SJCRH30 (cell line): ENCODE results near the gene KPNA6. TPM values are rescaled to one million over a fixed set of nuclear protein-coding genes. Genes with fewer than 3 reads are reported as not detected.
"Not testable (repeated sequence)": the region's sequence is repeated elsewhere in the genome, so short reads cannot be mapped to it uniquely, and the experiment has no call there.

Source experiments
- DNase-seq, 2 experiments: peaks; one replicate each; pipeline ENCODE4 v3.0.0-alpha.2; 2015 to 2020
- H3K27ac ChIP-seq: fragments of 250-450 bp; sonication (Bioruptor Pico); 2 replicates; pipeline ENCODE4 v1.5.1; 2020; ENCODE audit warnings: mild to moderate bottlenecking, moderate library complexity
- H3K27me3 ChIP-seq: fragments of 250-450 bp; sonication (Bioruptor Pico); 2 replicates; pipeline ENCODE4 v1.5.1; 2020; ENCODE audit warnings: mild to moderate bottlenecking, moderate library complexity
- H3K36me3 ChIP-seq: fragments of 250-450 bp; sonication (Bioruptor Pico); 2 replicates; pipeline ENCODE4 v1.5.1; 2020; ENCODE audit warnings: mild to moderate bottlenecking, moderate library complexity
- H3K4me1 ChIP-seq: fragments of 250-450 bp; sonication (Bioruptor Pico); 2 replicates; pipeline ENCODE4 v1.5.1; 2020; ENCODE audit warnings: mild to moderate bottlenecking, moderate library complexity
- H3K4me3 ChIP-seq: fragments of 250-450 bp; sonication (Bioruptor Pico); 2 replicates; pipeline ENCODE4 v1.5.1; 2020; ENCODE audit warnings: mild to moderate bottlenecking, moderate library complexity
- H3K9me3 ChIP-seq: fragments of 250-450 bp; sonication (Bioruptor Pico); replicated peaks from 2 replicates; pipeline ENCODE4 v1.5.1; 2020; ENCODE audit warnings: mild to moderate bottlenecking, moderate library complexity
- total RNA-seq: library from RNA; depleted of rRNA; stranded (reverse); fragments of >200 nt; shearing (Covaris generic); gene quantifications from 2 replicates; pipeline ENCODE4 v1.2.3, GENCODE V29; 2014; rRNA removed

The KPNA6 gene
- 55.1 and 56.4 TPM in 2 replicates for total RNA-seq

DNA sequence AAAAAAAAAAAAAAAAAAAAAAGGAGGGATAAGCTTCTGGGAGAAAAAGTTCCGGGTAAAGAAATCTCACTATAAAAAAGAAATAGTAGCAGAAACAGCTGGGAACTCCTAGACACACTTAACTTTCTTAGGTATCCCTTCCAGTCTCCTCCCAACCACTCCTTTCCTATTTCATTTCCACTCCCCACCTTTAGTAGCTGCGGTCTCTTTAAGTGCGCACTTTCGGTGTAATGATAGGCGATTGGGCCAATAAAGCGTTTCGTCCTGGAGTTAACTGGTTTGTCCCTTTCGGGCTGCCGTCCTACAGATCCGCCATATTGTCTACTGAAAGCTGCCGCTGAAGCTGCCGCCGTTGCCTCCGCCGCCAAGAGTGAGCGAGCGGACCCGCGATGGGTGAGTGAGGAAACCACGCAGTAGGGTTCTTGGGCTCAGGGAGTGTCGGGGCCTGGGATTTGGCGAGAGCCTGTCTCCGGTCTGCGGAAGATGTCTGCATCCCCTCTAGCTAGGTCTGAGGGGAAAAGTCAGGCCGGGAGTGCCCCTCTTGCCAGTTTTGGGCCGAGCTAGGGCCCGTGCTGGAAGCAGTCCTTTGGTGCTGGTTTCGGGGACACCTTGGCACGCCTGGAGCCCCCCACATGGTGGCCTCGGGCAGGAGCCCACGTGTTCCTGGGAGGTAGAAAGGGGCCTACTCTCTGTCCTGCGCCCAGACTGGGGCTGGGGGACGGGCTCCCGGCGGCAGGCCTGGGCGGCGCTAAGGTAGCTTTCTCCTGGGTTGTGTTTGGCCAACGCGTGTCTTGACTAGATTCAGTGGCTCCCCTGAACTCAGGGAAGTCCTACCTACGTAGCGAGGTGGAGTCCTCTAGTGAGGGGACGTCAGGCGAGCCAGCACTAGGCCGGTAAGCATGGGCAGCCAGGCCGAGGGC, at the start of gene KPNA6:
Gene KPNA6 (plus strand): TSS at position 315 of the 920 bp plus-strand sequence. CDS start 75 bp downstream, at position 390.
- peak within 1 kb of the TSS; percentile 87 for H3K4me3 ChIP-seq
- H3K27ac ChIP-seq = peak within 1 kb of the TSS; percentile 68
- H3K4me1 ChIP-seq = no peaks in the 10 kb centered on the region
- DNase-seq = peak; percentile 94 to 98
- peaks cover 9% of the 10 kb centered on the region for H3K36me3 ChIP-seq
- H3K9me3 ChIP-seq = no peaks in the 10 kb centered on the region
- no peaks in the 10 kb centered on the region for H3K27me3 ChIP-seq

DNA sequence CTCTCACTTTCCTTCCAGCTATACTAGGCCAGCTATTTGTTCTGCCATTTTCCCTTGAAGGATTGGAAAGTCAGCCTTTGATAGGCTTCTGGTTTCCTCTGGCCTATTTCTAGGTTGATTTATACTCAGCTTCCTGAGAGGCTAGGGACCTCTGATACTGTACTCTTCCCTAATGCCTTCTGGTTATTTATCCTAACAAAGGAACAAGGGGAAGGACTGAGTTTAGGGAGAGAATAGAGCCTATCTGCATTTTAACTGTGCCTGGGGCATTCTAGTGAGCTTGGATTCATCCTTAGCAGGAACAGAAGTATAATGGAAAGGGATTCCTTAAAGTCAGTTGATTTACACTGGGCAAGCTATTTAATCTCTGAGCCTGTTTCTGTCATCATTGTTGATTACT, 46.9 kb upstream of the KPNA6 start:
- Histone ChIP-seq H3K36me3 (peaks cover 40% of the 10 kb centered on the region), H3K9me3 (no peaks in the 10 kb centered on the region), H3K27ac (no peak overlapping the region)

DNA sequence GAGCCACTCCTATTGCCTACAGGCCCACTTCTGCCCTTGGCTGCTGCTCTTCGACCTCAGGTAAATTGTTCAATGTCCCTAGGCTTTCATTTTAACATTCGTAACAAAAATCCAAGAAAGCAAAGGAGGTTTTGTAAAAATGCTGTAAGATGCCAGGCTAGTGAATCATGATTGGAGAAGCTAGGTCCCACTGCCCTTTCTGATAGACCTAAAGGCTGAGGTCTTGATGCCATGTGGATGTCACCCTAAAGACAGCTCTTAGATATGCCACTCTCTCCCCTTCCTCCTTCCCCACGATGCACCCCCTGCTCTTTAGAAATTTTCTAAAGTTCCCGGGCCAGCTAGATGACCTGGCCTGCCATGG, 45.0 kb upstream of the KPNA6 start:
- no peak overlapping the region for H3K4me3 ChIP-seq
- no peaks in the 10 kb centered on the region for H3K9me3 ChIP-seq
- H3K36me3 ChIP-seq = peaks cover 28% of the 10 kb centered on the region
- no peaks in the 10 kb centered on the region for H3K27me3 ChIP-seq
- peaks cover 24% of the 10 kb centered on the region for H3K4me1 ChIP-seq
- H3K27ac ChIP-seq = peak overlapping the region; percentile 36
- no peak for DNase-seq

More for the DNA sequence above, 46.9 kb upstream of the KPNA6 start:
- H3K27me3 ChIP-seq = no peaks in the 10 kb centered on the region
- H3K4me1 ChIP-seq = peaks cover 24% of the 10 kb centered on the region
- DNase-seq = no peak
- H3K4me3 ChIP-seq = no peak overlapping the region

DNA sequence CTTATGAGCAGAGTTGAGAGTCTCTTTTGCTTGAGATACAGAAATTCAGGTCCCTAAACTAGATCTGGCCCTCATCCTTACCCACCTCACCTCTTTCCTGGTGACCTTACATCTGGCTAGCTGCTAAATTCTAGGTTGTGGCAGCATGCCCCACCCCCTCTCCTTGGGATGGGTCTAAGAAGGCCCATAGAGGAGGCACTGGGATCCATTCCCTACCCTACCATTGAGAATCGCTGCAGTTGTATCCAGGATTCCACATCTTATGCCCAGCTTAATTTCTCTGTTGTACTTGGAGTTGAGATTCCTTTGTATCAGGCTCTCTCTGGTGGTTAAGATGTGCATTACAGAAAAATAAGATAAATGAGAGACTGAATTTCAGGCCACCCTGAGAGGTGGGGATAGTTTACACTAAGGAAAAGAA, 44.6 kb upstream of the KPNA6 start:
- Histone ChIP-seq H3K36me3 (peaks cover 26% of the 10 kb centered on the region), H3K9me3 (no peaks in the 10 kb centered on the region), H3K27me3 (no peaks in the 10 kb centered on the region), H3K4me1 (peaks cover 24% of the 10 kb centered on the region), H3K4me3 (no peak overlapping the region), H3K27ac (peak overlapping the region; percentile 36)
- peak; percentile 44 to 86 for DNase-seq

DNA sequence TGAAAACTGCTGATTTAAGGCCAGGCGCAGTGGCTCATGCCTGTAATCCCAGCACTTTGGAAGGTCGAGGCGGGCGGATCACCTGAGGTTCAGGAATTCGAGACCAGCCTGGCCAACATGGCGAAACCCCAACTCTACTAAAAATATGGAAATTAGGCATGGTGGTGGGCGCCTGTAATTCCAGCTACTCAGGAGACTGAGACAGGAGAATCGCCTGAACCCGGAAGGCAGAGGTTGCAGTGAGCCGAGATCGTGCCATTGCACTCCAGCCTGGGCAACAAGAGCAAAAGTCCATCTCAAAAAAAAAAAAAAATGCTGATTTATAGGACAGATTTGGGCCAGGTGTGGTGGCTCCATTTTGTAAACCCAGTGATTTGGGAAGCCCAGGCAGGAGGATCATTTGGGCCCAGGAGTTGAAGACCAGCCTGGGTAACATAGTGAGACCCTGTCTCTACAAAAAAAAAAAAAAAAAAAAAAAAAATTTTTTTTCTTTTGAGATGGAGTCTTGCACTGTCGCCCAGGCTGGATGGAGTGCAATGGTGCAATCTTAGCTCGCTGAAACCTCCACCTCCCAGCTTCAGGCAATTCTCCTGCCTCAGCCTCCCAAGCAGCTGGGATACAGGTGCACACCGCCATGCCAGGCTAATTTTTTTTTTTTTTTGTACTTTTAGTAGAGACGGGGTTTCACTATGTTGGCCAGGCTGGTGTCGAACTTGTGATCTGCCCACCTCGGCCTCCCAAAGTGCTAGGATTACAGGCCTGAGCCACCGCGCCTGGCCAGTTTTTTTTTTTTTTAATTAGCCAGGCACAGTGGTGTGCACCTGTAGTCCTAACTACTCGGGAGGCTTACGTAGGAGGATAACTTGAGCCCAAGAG, 42.0 kb upstream of the KPNA6 start:
- not testable (repeated sequence) for DNase-seq, H3K36me3 ChIP-seq, H3K4me3 ChIP-seq, H3K27ac ChIP-seq, H3K9me3 ChIP-seq, H3K27me3 ChIP-seq
- peaks cover 24% of the 10 kb centered on the region for H3K4me1 ChIP-seq

DNA sequence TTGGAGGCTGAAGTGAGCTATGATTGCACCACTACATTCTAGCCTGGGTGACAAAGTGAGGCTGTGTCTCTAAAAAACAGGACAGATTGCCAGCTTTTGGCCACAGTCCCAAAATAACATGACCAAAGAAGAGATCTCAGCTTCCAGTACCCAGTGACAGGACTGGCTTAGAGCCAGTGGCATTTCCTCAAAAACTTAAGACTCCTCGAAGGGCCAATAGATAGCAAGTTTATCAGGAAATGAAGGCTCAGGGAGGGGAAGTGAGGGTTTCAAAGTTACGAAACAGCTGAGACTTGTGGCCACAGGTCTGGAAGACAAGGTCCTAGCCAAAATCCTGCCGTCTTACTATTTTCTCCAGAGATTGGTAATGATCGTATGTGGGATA, 41.4 kb upstream of the KPNA6 start:
- Histone ChIP-seq H3K27ac (no peak overlapping the region), H3K36me3 (peaks cover 2% of the 10 kb centered on the region), H3K27me3 (no peaks in the 10 kb centered on the region), H3K4me1 (peaks cover 24% of the 10 kb centered on the region), H3K4me3 (no peak overlapping the region), H3K9me3 (no peaks in the 10 kb centered on the region)
- DNase-seq = peak; percentile 21 to 60

DNA sequence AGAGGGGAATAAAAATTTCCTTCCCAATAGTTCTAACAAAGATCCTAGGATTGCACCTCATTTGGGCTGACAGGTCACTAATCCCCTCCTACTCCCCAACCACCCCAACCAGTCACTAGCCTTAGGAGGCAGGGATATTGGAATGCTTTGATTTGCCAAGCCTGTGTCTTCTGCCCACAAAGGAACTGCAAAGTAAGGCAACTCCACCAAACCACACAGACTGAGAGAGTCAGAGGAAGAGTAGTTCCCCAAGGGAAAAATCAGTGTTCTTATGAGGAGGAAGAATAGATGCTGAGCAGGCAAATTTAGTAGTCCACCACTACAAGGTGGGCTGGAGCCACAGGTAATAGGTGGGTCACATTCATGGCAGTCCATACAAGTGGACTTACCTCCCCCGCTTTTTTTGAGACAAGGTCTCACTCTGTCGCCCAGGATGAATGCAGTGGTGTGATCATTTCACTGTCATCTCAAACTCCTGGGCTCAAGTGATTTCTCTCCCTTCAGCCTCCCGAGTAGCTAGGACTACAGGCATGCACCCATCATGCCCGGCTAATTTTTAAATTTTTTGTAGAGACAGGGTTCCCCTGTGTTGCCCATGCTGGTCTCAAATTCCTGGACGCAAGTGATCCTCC, 38.8 kb upstream of the KPNA6 start:
- no peak overlapping the region for H3K27ac ChIP-seq

DNA sequence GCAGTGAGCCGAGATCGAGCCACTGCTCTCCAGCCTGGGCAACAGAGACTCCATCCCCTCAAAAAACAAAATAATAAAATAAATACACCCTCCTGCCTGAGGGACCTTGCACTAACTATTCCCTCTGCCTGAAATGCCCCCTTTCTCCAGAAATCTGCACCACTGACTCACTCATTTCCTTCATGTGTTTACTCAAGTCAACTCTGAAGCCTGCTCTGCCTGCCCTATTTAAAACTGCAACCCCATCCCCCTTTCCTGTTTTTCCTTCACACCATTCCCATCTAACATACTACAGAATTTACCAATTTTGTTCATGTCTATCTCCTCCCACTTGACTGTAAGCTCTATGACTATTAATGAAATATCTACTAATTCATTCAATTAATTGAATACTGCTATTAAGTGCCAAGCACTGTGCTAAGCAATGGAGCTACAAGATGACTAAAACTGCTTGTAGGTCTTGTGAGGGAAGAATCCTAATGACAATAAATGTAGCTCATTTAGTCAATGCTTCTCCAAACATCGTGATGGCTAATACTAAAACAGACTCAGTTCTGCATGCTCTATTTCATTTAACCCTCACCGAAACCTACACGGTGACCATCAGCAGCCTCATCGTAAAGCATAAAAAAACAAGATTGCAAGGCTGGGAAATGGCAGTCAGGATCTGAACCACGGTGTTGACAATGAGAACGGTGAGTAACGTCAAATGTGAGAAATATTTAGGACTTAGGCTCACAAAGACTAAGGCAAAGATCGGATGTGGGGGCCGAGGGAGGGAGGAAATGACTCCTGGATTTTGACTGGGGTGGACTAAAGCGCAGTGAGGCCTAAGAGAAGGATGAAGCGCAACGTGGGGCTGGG, 35.9 kb upstream of the KPNA6 start:
- H3K27me3 ChIP-seq = no peaks in the 10 kb centered on the region
- H3K36me3 ChIP-seq = no peaks in the 10 kb centered on the region; the same call in 1 of the 2 replicates
- peak overlapping the region; percentile 96 for H3K4me3 ChIP-seq
- peak in 1 of 2 experiments; percentile 35 for DNase-seq
- H3K9me3 ChIP-seq = no peaks in the 10 kb centered on the region
- H3K27ac ChIP-seq = peak overlapping the region; percentile 89
- H3K4me1 ChIP-seq = peaks cover 6% of the 10 kb centered on the region; the same call in 1 of the 2 replicates

More for the DNA sequence above, 38.8 kb upstream of the KPNA6 start:
- no peak for DNase-seq
- no peaks in the 10 kb centered on the region for H3K36me3 ChIP-seq
- no peaks in the 10 kb centered on the region for H3K27me3 ChIP-seq
- no peak overlapping the region for H3K4me3 ChIP-seq
- H3K4me1 ChIP-seq = peaks cover 10% of the 10 kb centered on the region
- no peaks in the 10 kb centered on the region for H3K9me3 ChIP-seq

DNA sequence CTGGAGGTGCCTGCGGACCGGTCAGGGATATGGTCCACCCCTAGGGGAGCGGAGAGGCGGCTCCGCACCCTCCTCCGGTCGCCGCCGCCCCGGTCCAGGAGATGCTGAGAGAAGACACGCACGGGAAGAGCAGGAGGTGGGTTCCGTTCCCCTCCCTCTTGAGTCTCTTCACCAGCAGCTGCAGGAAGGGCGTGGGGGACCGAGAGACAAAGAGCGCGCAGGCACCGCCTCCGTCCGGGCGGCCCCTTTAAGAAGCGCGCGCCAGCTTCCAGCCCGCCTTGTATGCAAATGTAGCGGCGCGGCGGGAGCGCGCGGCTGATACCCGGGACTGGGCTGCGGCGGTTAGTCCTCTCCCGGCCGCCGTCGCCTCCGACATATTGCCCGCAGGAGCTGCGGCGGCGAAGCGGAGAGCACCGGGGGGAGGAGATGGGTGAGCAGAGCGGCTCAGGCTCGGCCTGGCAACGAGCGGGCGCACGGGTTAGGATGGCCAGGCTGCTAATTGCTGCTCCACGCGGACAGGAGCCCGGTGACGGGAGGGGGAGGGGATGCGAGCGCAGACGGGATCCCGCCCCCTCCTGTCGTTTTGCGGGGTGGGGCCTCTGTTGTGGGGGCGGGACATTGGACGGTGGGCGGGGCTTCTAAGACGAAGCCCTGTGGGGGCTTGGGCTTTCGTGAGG, 35.1 kb upstream of the KPNA6 start, which contains the start of gene TMEM39B:
Gene TMEM39B (plus strand): TSS at position 318 of the 677 bp plus-strand sequence. CDS start 109 bp downstream, at position 427.
- Histone ChIP-seq H3K4me1 (peaks cover 6% of the 10 kb centered on the region; the same call in 1 of the 2 replicates), H3K36me3 (peaks cover 6% of the 10 kb centered on the region; the same call in 1 of the 2 replicates), H3K4me3 (peak within 1 kb of the TSS; percentile 96), H3K9me3 (no peaks in the 10 kb centered on the region), H3K27me3 (no peaks in the 10 kb centered on the region), H3K27ac (peak within 1 kb of the TSS; percentile 89)
- peak; percentile 97 to 98 for DNase-seq

DNA sequence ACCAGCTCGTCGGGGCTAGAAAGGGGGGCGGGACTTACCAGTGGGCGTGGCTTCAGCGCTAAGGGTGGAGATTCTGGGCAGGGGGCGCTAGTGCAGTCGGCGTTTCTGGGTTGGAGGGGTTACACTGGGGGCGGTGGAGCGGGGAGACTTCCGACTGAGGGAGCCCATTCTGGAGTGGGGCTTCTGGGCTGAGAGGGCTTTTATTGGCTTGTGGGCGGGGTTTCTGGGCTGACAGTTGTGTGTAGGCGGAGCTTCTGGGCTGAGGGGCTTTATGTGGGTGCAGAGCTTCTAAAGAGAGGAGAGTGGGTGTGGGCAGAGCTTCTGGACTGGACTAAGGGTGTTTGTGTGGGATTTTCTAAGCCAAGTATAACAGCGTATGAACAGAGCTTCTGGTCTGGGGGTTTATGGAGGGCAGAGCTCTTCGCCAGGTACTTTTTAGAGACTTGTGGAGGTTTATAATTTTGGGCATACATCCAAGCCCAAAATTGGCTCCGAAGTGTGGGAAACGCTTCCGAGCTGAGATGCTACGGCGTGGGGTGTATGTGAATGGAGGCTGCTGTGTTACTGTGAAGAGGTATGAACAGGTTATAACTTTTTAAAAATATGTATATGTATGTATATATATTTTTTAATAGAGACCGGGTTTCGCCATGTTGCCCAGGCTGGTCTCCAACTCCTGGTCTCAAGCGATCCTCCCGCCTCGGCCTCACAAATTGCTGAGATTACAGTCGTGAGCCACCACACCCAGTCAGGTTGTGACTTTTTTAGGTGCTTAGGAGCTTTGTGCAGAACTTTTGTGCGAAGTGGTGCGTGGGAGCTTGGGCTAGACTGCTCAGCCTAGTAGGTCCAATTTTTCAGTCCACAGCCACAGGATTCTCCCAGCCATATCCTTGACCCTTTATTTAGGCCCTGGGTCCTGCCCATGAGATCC, 34.3 kb upstream of the KPNA6 start:
- Histone ChIP-seq H3K36me3 (peaks cover 8% of the 10 kb centered on the region; the same call in 1 of the 2 replicates), H3K27ac (peak overlapping the region; percentile 89), H3K27me3 (no peaks in the 10 kb centered on the region), H3K9me3 (no peaks in the 10 kb centered on the region), H3K4me1 (peaks cover 6% of the 10 kb centered on the region; the same call in 1 of the 2 replicates), H3K4me3 (peak overlapping the region; percentile 96)
- peak; percentile 96 to 98 for DNase-seq

DNA sequence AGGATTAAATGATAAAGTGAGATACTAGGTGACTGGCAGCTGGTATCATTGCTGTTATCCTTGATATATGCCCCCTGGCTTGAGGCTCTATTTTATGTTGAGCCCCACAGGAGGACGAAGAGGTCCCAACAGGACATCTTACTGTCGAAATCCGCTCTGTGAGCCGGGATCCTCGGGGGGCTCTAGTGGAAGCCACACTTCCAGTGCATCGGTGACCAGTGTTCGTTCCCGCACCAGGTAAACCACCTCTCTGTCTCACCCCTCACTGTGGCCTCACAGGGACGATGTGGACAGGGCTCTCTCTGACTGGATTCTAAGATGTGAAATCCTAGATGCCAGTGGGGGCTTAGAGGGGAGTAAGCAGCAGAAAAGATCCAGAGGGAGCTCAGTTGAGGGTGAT, 33.0 kb upstream of the KPNA6 start:
- Histone ChIP-seq H3K4me1 (peaks cover 6% of the 10 kb centered on the region; the same call in 1 of the 2 replicates), H3K27ac (no peak overlapping the region), H3K9me3 (no peaks in the 10 kb centered on the region), H3K36me3 (peaks cover 16% of the 10 kb centered on the region), H3K27me3 (no peaks in the 10 kb centered on the region), H3K4me3 (no peak overlapping the region)
- DNase-seq = no peak

DNA sequence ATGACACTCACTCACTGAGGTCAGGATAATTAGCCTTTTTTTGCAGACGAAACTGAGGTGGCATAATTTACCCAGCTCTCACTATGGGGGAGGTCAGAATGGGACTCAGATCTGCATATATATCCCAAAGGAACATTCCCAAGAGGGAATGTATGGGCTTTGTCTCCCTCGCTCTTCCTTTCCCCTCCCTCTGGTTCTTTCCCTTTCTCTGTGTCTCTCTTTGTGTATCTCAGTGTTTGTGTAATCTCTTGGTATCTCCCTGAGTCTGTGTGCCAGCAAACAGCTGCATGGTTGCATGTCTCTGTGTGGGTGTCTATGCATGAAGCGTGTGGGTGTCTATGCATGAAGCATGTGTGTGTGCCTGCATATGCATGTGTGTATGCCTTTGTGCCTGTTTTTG, 30.4 kb upstream of the KPNA6 start:
- Histone ChIP-seq H3K4me1 (no peaks in the 10 kb centered on the region), H3K36me3 (peaks cover 28% of the 10 kb centered on the region), H3K27ac (no peak overlapping the region), H3K9me3 (no peaks in the 10 kb centered on the region), H3K27me3 (no peaks in the 10 kb centered on the region), H3K4me3 (no peak overlapping the region)
- no peak for DNase-seq
